Hippocampal formation (tissue), 2 donors: ENCODE data around the gene NIPSNAP3A.

Experiments used
- DNase-seq, 2 donors: peaks; one replicate each; lab custom pipeline; 2025; lab: John Stamatoyannopoulos, UW

The NIPSNAP3A gene

GRCh38 chr9:104808035-104808614 is 60.6 kb downstream of the NIPSNAP3A start:
- DNase-seq, result peak; percentile 46 to 53
